Neural cell (in vitro differentiated cells): Measurements from ENCODE around the gene ACTG2. TPM values are rescaled to one million over a fixed set of nuclear protein-coding genes. Genes with fewer than 3 reads are reported as not detected.

Experiments used
- H2AFZ ChIP-seq: fragments of 200-600, 300-800 bp; sonication (generic), shearing (Covaris generic); 2 replicates; pipeline ENCODE4 v1.6.0; 2014; ENCODE audit warnings: low read depth, mild to moderate bottlenecking, antibody characterized with exemption, low read length, moderate library complexity
- H3F3A ChIP-seq: fragments of 200-600 bp; shearing (Covaris generic); 2 replicates; pipeline ENCODE4 v1.6.1; 2016; ENCODE audit warnings: mild to moderate bottlenecking, moderate library complexity, mixed read lengths, antibody characterized with exemption, low read length; ENCODE audit not compliant: insufficient read depth, poor library complexity, severe bottlenecking
- H3K27ac ChIP-seq: fragments of 200-600, 300-800 bp; sonication (generic), shearing (Covaris generic); 2 replicates; pipeline ENCODE4 v1.5.1; 2014; ENCODE audit warnings: mild to moderate bottlenecking, low read length, moderate library complexity
- H3K27me3 ChIP-seq: fragments of 300-800, 200-600 bp; sonication (generic), shearing (Covaris generic); 2 replicates; pipeline ENCODE4 v1.6.0; 2014; ENCODE audit warnings: mild to moderate bottlenecking, low read depth, low read length, moderate library complexity; ENCODE audit not compliant: insufficient read depth
- H3K36me3 ChIP-seq: fragments of 300-800, 200-600 bp; sonication (generic), shearing (Covaris generic); 2 replicates; pipeline ENCODE4 v1.5.1; 2014; ENCODE audit warnings: mild to moderate bottlenecking, antibody characterized with exemption, low read length, moderate library complexity; ENCODE audit not compliant: insufficient read depth
- H3K4me2 ChIP-seq: fragments of 300-800, 200-600 bp; sonication (generic), shearing (Covaris generic); 2 replicates; pipeline ENCODE4 v1.6.0; 2014; ENCODE audit warnings: mild to moderate bottlenecking, low read length
- H3K4me3 ChIP-seq: fragments of 300-800, 200-600 bp; sonication (generic), shearing (Covaris generic); 2 replicates; pipeline ENCODE4 v1.5.1; 2014; ENCODE audit warnings: mild to moderate bottlenecking, low read length, moderate library complexity
- H3K79me2 ChIP-seq: fragments of 200-600 bp; shearing (Covaris generic); replicated peaks from 2 replicates; pipeline ENCODE4 v1.6.0; 2014; ENCODE audit warnings: mild to moderate bottlenecking, low read length, moderate library complexity; ENCODE audit not compliant: insufficient read depth
- H3K9ac ChIP-seq: fragments of 300-800, 200-600 bp; sonication (generic), shearing (Covaris generic); 2 replicates; pipeline ENCODE4 v1.6.1; 2016; ENCODE audit warnings: mild to moderate bottlenecking, low read length, mixed read lengths
- H3K9me2 ChIP-seq: fragments of 200-600 bp; shearing (Covaris generic); 2 replicates; pipeline ENCODE4 v1.6.1; 2016; ENCODE audit warnings: mild to moderate bottlenecking, low read length, mixed read lengths; ENCODE audit not compliant: insufficient read depth
- H3K9me3 ChIP-seq: fragments of 200-600, 300-800 bp; sonication (generic), shearing (Covaris generic); 2 replicates; pipeline ENCODE4 v1.6.1; 2016; ENCODE audit warnings: mild to moderate bottlenecking, mixed run types, low read length, moderate library complexity, mixed read lengths
- H4K20me1 ChIP-seq: fragments of 200-600 bp; shearing (Covaris generic); 2 replicates; pipeline ENCODE4 v1.6.1; 2016; ENCODE audit warnings: mild to moderate bottlenecking, mixed run types; ENCODE audit not compliant: insufficient read depth
- EP300 ChIP-seq: fragments of 450-650 bp; conservative IDR thresholded peaks from 2 replicates; pipeline ENCODE4 v1.6.1; 2014; ENCODE audit warnings: antibody characterized with exemption, mild to moderate bottlenecking, moderate library complexity; ENCODE audit not compliant: poor library complexity, severe bottlenecking
- EZH2 ChIP-seq: fragments of 200-600, 300-800 bp; shearing (Covaris generic), sonication (generic); IDR thresholded peaks from 2 replicates; pipeline ENCODE4 v1.6.1; 2014; ENCODE audit warnings: antibody characterized with exemption, low read length, borderline replicate concordance, mild to moderate bottlenecking; ENCODE audit not compliant: insufficient read depth, poor library complexity, severe bottlenecking
- POLR2AphosphoS5 ChIP-seq: IDR thresholded peaks from 2 replicates; pipeline ENCODE4 v1.6.1; 2012
- RAD21 ChIP-seq: fragments of 450-650 bp; conservative IDR thresholded peaks from 2 replicates; pipeline ENCODE4 v1.6.1; 2014; ENCODE audit warnings: antibody characterized with exemption, mild to moderate bottlenecking, moderate library complexity
- REST ChIP-seq: IDR thresholded peaks from 2 replicates; pipeline ENCODE4 v1.6.1; 2012; ENCODE audit warnings: borderline replicate concordance
- SMC3 ChIP-seq: fragments of 450-650 bp; conservative IDR thresholded peaks from 2 replicates; pipeline ENCODE4 v1.6.1; 2014; ENCODE audit warnings: antibody characterized with exemption, mild to moderate bottlenecking, moderate library complexity; ENCODE audit not compliant: poor library complexity
- polyA minus RNA-seq: library from RNA; depleted of rRNA, polyadenylated mRNA; stranded (reverse); fragments of >200 nt; gene quantifications from 2 replicates; pipeline ENCODE4 v1.2.3, GENCODE V29; 2014
- polyA plus RNA-seq: library from polyadenylated mRNA; depleted of rRNA; stranded (reverse); fragments of >200 nt; gene quantifications from 2 replicates; pipeline ENCODE4 v1.2.3, GENCODE V29; 2014
- TF ChIP-seq, protein P1 (sequence below): fragments of 450-650 bp; IDR thresholded peaks from 2 replicates; pipeline ENCODE4 v1.5.1; 2014; ENCODE audit warnings: antibody characterized with exemption, mild to moderate bottlenecking, moderate library complexity; ENCODE audit not compliant: poor library complexity, severe bottlenecking

The ACTG2 gene
- polyA plus RNA-seq (0.67 and 1.6 TPM in 2 replicates), polyA minus RNA-seq (not detected in 2 replicates)

- Histone ChIP-seq H3K4me3 (no peak within 1 kb of the TSS), H3K36me3 (no peaks in the 10 kb centered on the region), H3K9ac (no peak within 1 kb of the TSS), H3K9me2 (no peaks in the 10 kb centered on the region), H3K27ac (no peak within 1 kb of the TSS), H3K9me3 (no peaks in the 10 kb centered on the region), H2AFZ (no peak within 1 kb of the TSS), H3F3A (no peaks in the 10 kb centered on the region), H3K79me2 (no peaks in the 10 kb centered on the region), H3K4me2 (no peak within 1 kb of the TSS), H4K20me1 (no peaks in the 10 kb centered on the region), H3K27me3 (no peaks in the 10 kb centered on the region)
- TF ChIP-seq, protein P1, sequence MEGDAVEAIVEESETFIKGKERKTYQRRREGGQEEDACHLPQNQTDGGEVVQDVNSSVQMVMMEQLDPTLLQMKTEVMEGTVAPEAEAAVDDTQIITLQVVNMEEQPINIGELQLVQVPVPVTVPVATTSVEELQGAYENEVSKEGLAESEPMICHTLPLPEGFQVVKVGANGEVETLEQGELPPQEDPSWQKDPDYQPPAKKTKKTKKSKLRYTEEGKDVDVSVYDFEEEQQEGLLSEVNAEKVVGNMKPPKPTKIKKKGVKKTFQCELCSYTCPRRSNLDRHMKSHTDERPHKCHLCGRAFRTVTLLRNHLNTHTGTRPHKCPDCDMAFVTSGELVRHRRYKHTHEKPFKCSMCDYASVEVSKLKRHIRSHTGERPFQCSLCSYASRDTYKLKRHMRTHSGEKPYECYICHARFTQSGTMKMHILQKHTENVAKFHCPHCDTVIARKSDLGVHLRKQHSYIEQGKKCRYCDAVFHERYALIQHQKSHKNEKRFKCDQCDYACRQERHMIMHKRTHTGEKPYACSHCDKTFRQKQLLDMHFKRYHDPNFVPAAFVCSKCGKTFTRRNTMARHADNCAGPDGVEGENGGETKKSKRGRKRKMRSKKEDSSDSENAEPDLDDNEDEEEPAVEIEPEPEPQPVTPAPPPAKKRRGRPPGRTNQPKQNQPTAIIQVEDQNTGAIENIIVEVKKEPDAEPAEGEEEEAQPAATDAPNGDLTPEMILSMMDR = no peak
- TF ChIP-seq EP300 (no peak), POLR2AphosphoS5 (no peak), REST (no peak), SMC3 (no peak), EZH2 (no peak), RAD21 (no peak)
Observed at GRCh38 chr2:73892631-73893329, at the start of gene ACTG2. TSS of gene ACTG2 (plus strand) at chr2:73893008. CDS start at chr2:73901312, 8,304 bp downstream.

DNA sequence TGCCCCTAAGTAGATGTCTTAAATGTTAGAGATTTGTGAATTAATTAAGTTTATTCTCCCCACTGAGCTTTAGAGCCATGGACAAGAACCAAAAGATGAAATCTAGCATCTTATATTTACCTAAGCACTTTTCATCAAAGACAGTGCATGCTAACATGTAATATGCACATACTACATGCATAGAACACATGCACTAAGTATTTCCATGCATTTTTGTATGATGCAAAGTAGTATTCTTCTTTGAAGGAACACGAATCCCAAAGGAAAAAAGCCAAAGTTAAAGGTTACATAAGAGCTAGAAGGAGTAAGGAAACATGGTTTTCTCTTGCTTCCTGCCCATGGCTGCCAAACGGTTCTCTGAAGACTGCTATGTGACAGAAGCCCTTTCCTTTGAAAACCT is 48.7 kb upstream of the ACTG2 start:
- H3K4me3 ChIP-seq = no peak overlapping the region
- H3K36me3 ChIP-seq = no peaks in the 10 kb centered on the region
- H3K9me2 ChIP-seq = no peaks in the 10 kb centered on the region
- no peak for TF ChIP-seq REST
- no peak for TF ChIP-seq RAD21
- H3K9me3 ChIP-seq = no peaks in the 10 kb centered on the region
- no peaks in the 10 kb centered on the region for H4K20me1 ChIP-seq
- no peak overlapping the region for H3K27ac ChIP-seq
- no peaks in the 10 kb centered on the region for H3K79me2 ChIP-seq
- no peaks in the 10 kb centered on the region for H3K27me3 ChIP-seq
- no peak overlapping the region for H3K4me2 ChIP-seq
- no peaks in the 10 kb centered on the region for H3F3A ChIP-seq
- no peak overlapping the region for H2AFZ ChIP-seq
- no peak overlapping the region for H3K9ac ChIP-seq
